ENCODE measurements around the gene TBC1D25. TPM values are rescaled to one million over a fixed set of nuclear protein-coding genes. Genes with fewer than 3 reads are reported as not detected.
"Not testable (repeated sequence)": the region's sequence is repeated elsewhere in the genome, so short reads cannot be mapped to it uniquely, and the experiment has no call there.

TBC1D25 gene
- total RNA-seq, 3 donors from 2014 or later (not counting 1 experiment from before 2014, with no cell fraction given), result 34.9 to 41.8 (median 36.1) TPM

GRCh38 chrX:48540028-48540375 lies 488 bp downstream of the TBC1D25 start:
- peak; percentile 2 for TF ChIP-seq CTCF (IDR thresholded peaks at IDR 0.05)
- no peaks in the 10 kb centered on the region for H3K9me3 ChIP-seq (ENCODE audit: control insufficient read depth, insufficient read depth, low read length)
- no peaks in the 10 kb centered on the region for H3K9me3 Mint-ChIP-seq
- intact Hi-C loops (cut with micrococcal nuclease), result no loop called here
- no peaks in the 10 kb centered on the region for H3K36me3 Mint-ChIP-seq
- peak overlapping the region; percentile 77 to 94 for H3K27ac Mint-ChIP-seq
- peak overlapping the region; percentile 92 for H3K4me3 ChIP-seq (ENCODE audit: low read length)
- DNase-seq (peak; percentile 45 to 76), ATAC-seq (peak; percentile 45 to 60 (median 46))
- peaks cover 7% of the 10 kb centered on the region for H3K36me3 ChIP-seq (ENCODE audit: control insufficient read depth, insufficient read depth, low read length)
- H3K4me3 Mint-ChIP-seq, result peak overlapping the region; percentile 80
- no peaks in the 10 kb centered on the region for H3K27me3 ChIP-seq (ENCODE audit: control insufficient read depth, insufficient read depth, low read length)
- H3K27me3 Mint-ChIP-seq (ENCODE audit: low read depth in 2 of 2), result no peaks in the 10 kb centered on the region
- 2% methylated on average over 12 of the region's 12 CpGs for WGBS (ENCODE audit: insufficient coverage)
- peaks cover 17 to 25% of the 10 kb centered on the region in 2 donors for H3K4me1 Mint-ChIP-seq
- H3K4me1 ChIP-seq (ENCODE audit: control insufficient read depth, insufficient read depth, low read length), result peaks cover 21% of the 10 kb centered on the region
- H3K27ac ChIP-seq (ENCODE audit: low read length), result peak overlapping the region; percentile 100

GRCh38 chrX:48540480-48540879 lies 966 bp downstream of the TBC1D25 start:
- Histone ChIP-seq H3K36me3 (ENCODE audit: control insufficient read depth, insufficient read depth, low read length) (peaks cover 11% of the 10 kb centered on the region), H3K4me1 (ENCODE audit: control insufficient read depth, insufficient read depth, low read length) (peaks cover 21% of the 10 kb centered on the region), H3K4me3 (ENCODE audit: low read length) (peak overlapping the region; percentile 92), H3K27me3 (ENCODE audit: control insufficient read depth, insufficient read depth, low read length) (no peaks in the 10 kb centered on the region), H3K27ac (ENCODE audit: low read length) (peak overlapping the region; percentile 100), H3K9me3 (ENCODE audit: control insufficient read depth, insufficient read depth, low read length) (no peaks in the 10 kb centered on the region)
- no peak for TF ChIP-seq CTCF (IDR thresholded peaks at IDR 0.05)
- no peak for ATAC-seq
- Mint-ChIP-seq H3K27me3 (ENCODE audit: low read depth in 2 of 2) (no peaks in the 10 kb centered on the region), H3K9me3 (no peaks in the 10 kb centered on the region), H3K27ac (peak overlapping the region; percentile 77 to 94), H3K4me1 (peaks cover 17 to 22% of the 10 kb centered on the region in 2 donors), H3K4me3 (peak overlapping the region; percentile 80), H3K36me3 (no peaks in the 10 kb centered on the region)
- peak in 1 of 2 donors; percentile 38 for DNase-seq
- intact Hi-C loops (cut with micrococcal nuclease), result no loop called here
- 83% methylated on average over 7 of the region's 7 CpGs for WGBS (ENCODE audit: insufficient coverage)

- peaks cover 21% of the 10 kb centered on the region for H3K4me1 ChIP-seq (ENCODE audit: control insufficient read depth, insufficient read depth, low read length)
- WGBS (ENCODE audit: insufficient coverage), result 73% methylated on average over 6 of the region's 10 CpGs
- H3K27ac ChIP-seq (ENCODE audit: low read length), result peak overlapping the region; percentile 100
- no peaks in the 10 kb centered on the region for H3K36me3 Mint-ChIP-seq
- ATAC-seq (no peak), DNase-seq (peak; percentile 16 to 35)
- H3K27me3 ChIP-seq (ENCODE audit: control insufficient read depth, insufficient read depth, low read length), result no peaks in the 10 kb centered on the region
- intact Hi-C loops (cut with micrococcal nuclease), result no loop called here
- peaks cover 17 to 19% of the 10 kb centered on the region in 2 donors for H3K4me1 Mint-ChIP-seq
- H3K27me3 Mint-ChIP-seq (ENCODE audit: low read depth in 2 of 2), result no peaks in the 10 kb centered on the region
- H3K9me3 ChIP-seq (ENCODE audit: control insufficient read depth, insufficient read depth, low read length), result no peaks in the 10 kb centered on the region
- no peaks in the 10 kb centered on the region for H3K9me3 Mint-ChIP-seq
- no peak for TF ChIP-seq CTCF (IDR thresholded peaks at IDR 0.05)
- no peak overlapping the region for H3K4me3 ChIP-seq (ENCODE audit: low read length)
- H3K36me3 ChIP-seq (ENCODE audit: control insufficient read depth, insufficient read depth, low read length), result peaks cover 13% of the 10 kb centered on the region
- peak overlapping the region; percentile 77 to 94 for H3K27ac Mint-ChIP-seq
- H3K4me3 Mint-ChIP-seq, result peak overlapping the region; percentile 80
These were observed 1.8 kb downstream of the TBC1D25 start for GRCh38 chrX:48541140-48541814.

- Histone ChIP-seq H3K9me3 (ENCODE audit: control insufficient read depth, insufficient read depth, low read length) (no peaks in the 10 kb centered on the region), H3K36me3 (ENCODE audit: control insufficient read depth, insufficient read depth, low read length) (peaks cover 19% of the 10 kb centered on the region), H3K27ac (ENCODE audit: low read length) (no peak overlapping the region), H3K4me1 (ENCODE audit: control insufficient read depth, insufficient read depth, low read length) (no peaks in the 10 kb centered on the region), H3K27me3 (ENCODE audit: control insufficient read depth, insufficient read depth, low read length) (no peaks in the 10 kb centered on the region), H3K4me3 (ENCODE audit: low read length) (no peak overlapping the region)
- WGBS (ENCODE audit: insufficient coverage), result 91% methylated on average over 3 of the region's 3 CpGs
- intact Hi-C loops (cut with micrococcal nuclease), result no loop called here
- Mint-ChIP-seq H3K9me3 (no peaks in the 10 kb centered on the region), H3K27ac (no peak overlapping the region), H3K4me3 (no peak overlapping the region), H3K4me1 (no peaks in the 10 kb centered on the region), H3K36me3 (no peaks in the 10 kb centered on the region), H3K27me3 (ENCODE audit: low read depth in 2 of 2) (no peaks in the 10 kb centered on the region)
- DNase-seq, result no peak
- ATAC-seq, result no peak
- no peak for TF ChIP-seq CTCF (IDR thresholded peaks at IDR 0.05)
These were observed 9.4 kb downstream of the TBC1D25 start for GRCh38 chrX:48548871-48549270.

GRCh38 chrX:48555731-48556325 lies 16.3 kb downstream of the TBC1D25 start:
- H3K27me3 Mint-ChIP-seq (ENCODE audit: low read depth in 2 of 2); DNase-seq; H3K4me3 ChIP-seq (ENCODE audit: low read length); H3K4me3 Mint-ChIP-seq; H3K27me3 ChIP-seq (ENCODE audit: control insufficient read depth, insufficient read depth, low read length); ATAC-seq; H3K9me3 ChIP-seq (ENCODE audit: control insufficient read depth, insufficient read depth, low read length); H3K4me1 ChIP-seq (ENCODE audit: control insufficient read depth, insufficient read depth, low read length); H3K9me3 Mint-ChIP-seq; H3K36me3 Mint-ChIP-seq; H3K27ac ChIP-seq (ENCODE audit: low read length); H3K4me1 Mint-ChIP-seq; intact Hi-C loops (cut with micrococcal nuclease); H3K27ac Mint-ChIP-seq: not testable (repeated sequence)
- H3K36me3 ChIP-seq (ENCODE audit: control insufficient read depth, insufficient read depth, low read length), result peaks cover 31% of the 10 kb centered on the region
- WGBS (ENCODE audit: insufficient coverage), result 94% methylated on average over 3 of the region's 9 CpGs
